Measurements from ENCODE around the gene ASIC2. TPM values are rescaled to one million over a fixed set of nuclear protein-coding genes. Genes with fewer than 3 reads are reported as not detected.

ASIC2 gene
- total and polyA plus RNA-seq, 2 donors (not counting 1 experiment from before 2014, with no cell fraction given) = not detected

- Histone ChIP-seq H3K27ac (ENCODE audit: low read length in 2 of 2) (no peak overlapping the region), H3K4me1 (ENCODE audit: control insufficient read depth in 2 of 2, insufficient read depth in 2 of 2, low read length in 2 of 2) (no peaks in the 10 kb centered on the region), H3K4me3 (ENCODE audit: control extremely low read depth in 1 of 5, extremely low read depth in 1 of 5, insufficient read depth in 1 of 5, low read depth in 2 of 5, low read length in 4 of 5) (no peak overlapping the region), H3K9me3 (ENCODE audit: control extremely low read depth in 1 of 3, control insufficient read depth in 2 of 3, insufficient read depth in 1 of 3, low read length in 2 of 3) (no peaks in the 10 kb centered on the region), H3K36me3 (replicated peaks in 1 of 2; ENCODE audit: control extremely low read depth in 1 of 2, control insufficient read depth in 1 of 2, extremely low read depth in 1 of 2, insufficient read depth in 2 of 2, low read length in 1 of 2) (no peaks in the 10 kb centered on the region), H4K20me1 (ENCODE audit: control insufficient read depth, insufficient read depth, low read length, poor library complexity, severe bottlenecking) (no peaks in the 10 kb centered on the region), H2AFZ (ENCODE audit: insufficient read depth, low read depth, low read length, poor library complexity, severe bottlenecking) (no peak overlapping the region), H3K9ac (ENCODE audit: low read length) (no peak overlapping the region), H3K4me2 (replicated peaks; ENCODE audit: low read depth, low read length, poor library complexity, severe bottlenecking) (no peak overlapping the region), H3K27me3 (replicated peaks in 1 of 4; ENCODE audit: control extremely low read depth in 1 of 4, control insufficient read depth in 3 of 4, insufficient read depth in 4 of 4, low read length in 3 of 4) (no peaks in the 10 kb centered on the region), H3K79me2 (ENCODE audit: control insufficient read depth, insufficient read depth, low read length) (no peaks in the 10 kb centered on the region)
- ChIA-PET CTCF (no interaction called here), POLR2A (no interaction called here)
- no peak overlapping the region for H3K4me3 Mint-ChIP-seq
- no peaks in the 10 kb centered on the region for H3K4me1 Mint-ChIP-seq
- peaks cover 34% of the 10 kb centered on the region for H3K27me3 Mint-ChIP-seq
- DNase-seq (no peak), ATAC-seq (ENCODE audit: low read depth) (no peak)
- no peak overlapping the region for H3K27ac Mint-ChIP-seq
- WGBS (ENCODE audit: insufficient coverage) = no CpG with 5 or more reads among the region's 8 CpGs
- no peaks in the 10 kb centered on the region for H3K9me3 Mint-ChIP-seq (ENCODE audit: insufficient read depth)
- TF ChIP-seq EZH2 (IDR thresholded peaks at IDR 0.05; ENCODE audit: borderline replicate concordance, insufficient read depth, low read depth, low read length, poor library complexity, severe bottlenecking) (no peak), CTCF (IDR thresholded peaks at IDR 0.05) (no peak)
- intact Hi-C loops (cut with micrococcal nuclease) = no loop called here
Observed at GRCh38 chr17:33280162-33280943, 12.7 kb downstream of the ASIC2 start.

GRCh38 chr17:33277436-33278100 lies 15.5 kb downstream of the ASIC2 start:
- no peak for DNase-seq
- Mint-ChIP-seq H3K27ac (no peak overlapping the region), H3K27me3 (peaks cover 30% of the 10 kb centered on the region), H3K9me3 (ENCODE audit: insufficient read depth) (no peaks in the 10 kb centered on the region), H3K4me1 (no peaks in the 10 kb centered on the region), H3K4me3 (no peak overlapping the region)
- ChIA-PET CTCF (no interaction called here), POLR2A (no interaction called here)
- no peak for ATAC-seq (ENCODE audit: low read depth)
- H3K79me2 ChIP-seq (ENCODE audit: control insufficient read depth, insufficient read depth, low read length) = no peaks in the 10 kb centered on the region
- no peak overlapping the region for H2AFZ ChIP-seq (ENCODE audit: insufficient read depth, low read depth, low read length, poor library complexity, severe bottlenecking)
- no peak overlapping the region for H3K4me3 ChIP-seq (ENCODE audit: control extremely low read depth in 1 of 5, extremely low read depth in 1 of 5, insufficient read depth in 1 of 5, low read depth in 2 of 5, low read length in 4 of 5)
- no peaks in the 10 kb centered on the region for H3K9me3 ChIP-seq (ENCODE audit: control extremely low read depth in 1 of 3, control insufficient read depth in 2 of 3, insufficient read depth in 1 of 3, low read length in 2 of 3)
- H3K36me3 ChIP-seq (replicated peaks in 1 of 2; ENCODE audit: control extremely low read depth in 1 of 2, control insufficient read depth in 1 of 2, extremely low read depth in 1 of 2, insufficient read depth in 2 of 2, low read length in 1 of 2) = no peaks in the 10 kb centered on the region
- TF ChIP-seq CTCF (IDR thresholded peaks at IDR 0.05) = no peak
- TF ChIP-seq EZH2 (IDR thresholded peaks at IDR 0.05; ENCODE audit: borderline replicate concordance, insufficient read depth, low read depth, low read length, poor library complexity, severe bottlenecking) = no peak
- H3K9ac ChIP-seq (ENCODE audit: low read length) = no peak overlapping the region
- no peaks in the 10 kb centered on the region for H4K20me1 ChIP-seq (ENCODE audit: control insufficient read depth, insufficient read depth, low read length, poor library complexity, severe bottlenecking)
- 78% methylated on average over 9 of the region's 10 CpGs for WGBS (ENCODE audit: insufficient coverage)
- no peaks in the 10 kb centered on the region for H3K4me1 ChIP-seq (ENCODE audit: control insufficient read depth in 2 of 2, insufficient read depth in 2 of 2, low read length in 2 of 2)
- peaks cover 0 to 4% (median 0%) of the 10 kb centered on the region in 4 experiments for H3K27me3 ChIP-seq (replicated peaks in 1 of 4; ENCODE audit: control extremely low read depth in 1 of 4, control insufficient read depth in 3 of 4, insufficient read depth in 4 of 4, low read length in 3 of 4)
- H3K27ac ChIP-seq (ENCODE audit: low read length in 2 of 2) = no peak overlapping the region
- intact Hi-C loops (cut with micrococcal nuclease) = no loop called here
- no peak overlapping the region for H3K4me2 ChIP-seq (replicated peaks; ENCODE audit: low read depth, low read length, poor library complexity, severe bottlenecking)
